A673 (cell line): ENCODE data around the gene HMGXB3.

Experiments used
- EZH2 ChIP-seq: fragments of 200-600 bp; sonication (generic); IDR thresholded peaks from 2 replicates; pipeline ENCODE4 v1.6.1; 2017; ENCODE audit warnings: borderline replicate concordance, low read depth, mild to moderate bottlenecking, mixed read lengths, antibody characterized with exemption, low read length; ENCODE audit not compliant: poor library complexity, severe bottlenecking
- TF ChIP-seq, protein P1 (sequence below): fragments of 300-800, 200-600 bp; sonication (generic); conservative IDR thresholded peaks from 2 replicates; pipeline ENCODE4 v1.5.1; 2017; ENCODE audit warnings: low read depth, mild to moderate bottlenecking, antibody characterized with exemption, low read length, moderate library complexity, mixed read lengths

DNA sequence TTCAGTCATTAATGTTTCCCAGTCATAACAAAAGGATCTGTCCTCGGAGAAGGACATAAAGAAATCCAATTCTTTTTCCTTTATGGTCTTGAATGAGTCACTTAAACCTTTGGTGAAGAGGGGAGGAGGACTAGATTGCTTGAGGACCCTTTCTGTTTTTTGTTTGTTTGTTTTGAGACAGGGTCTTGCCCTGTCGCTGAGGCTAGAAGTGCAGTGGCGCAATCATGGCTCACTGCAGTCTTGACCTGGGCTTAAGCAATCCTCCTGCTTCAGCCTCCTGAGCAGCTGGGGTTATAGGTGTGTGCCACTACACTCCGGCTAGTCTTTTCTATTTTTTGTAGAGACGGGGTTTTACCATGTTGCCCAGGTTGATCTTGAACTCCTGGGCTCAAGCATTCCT is 12.4 kb upstream of the HMGXB3 start:
- TF ChIP-seq, protein P1, sequence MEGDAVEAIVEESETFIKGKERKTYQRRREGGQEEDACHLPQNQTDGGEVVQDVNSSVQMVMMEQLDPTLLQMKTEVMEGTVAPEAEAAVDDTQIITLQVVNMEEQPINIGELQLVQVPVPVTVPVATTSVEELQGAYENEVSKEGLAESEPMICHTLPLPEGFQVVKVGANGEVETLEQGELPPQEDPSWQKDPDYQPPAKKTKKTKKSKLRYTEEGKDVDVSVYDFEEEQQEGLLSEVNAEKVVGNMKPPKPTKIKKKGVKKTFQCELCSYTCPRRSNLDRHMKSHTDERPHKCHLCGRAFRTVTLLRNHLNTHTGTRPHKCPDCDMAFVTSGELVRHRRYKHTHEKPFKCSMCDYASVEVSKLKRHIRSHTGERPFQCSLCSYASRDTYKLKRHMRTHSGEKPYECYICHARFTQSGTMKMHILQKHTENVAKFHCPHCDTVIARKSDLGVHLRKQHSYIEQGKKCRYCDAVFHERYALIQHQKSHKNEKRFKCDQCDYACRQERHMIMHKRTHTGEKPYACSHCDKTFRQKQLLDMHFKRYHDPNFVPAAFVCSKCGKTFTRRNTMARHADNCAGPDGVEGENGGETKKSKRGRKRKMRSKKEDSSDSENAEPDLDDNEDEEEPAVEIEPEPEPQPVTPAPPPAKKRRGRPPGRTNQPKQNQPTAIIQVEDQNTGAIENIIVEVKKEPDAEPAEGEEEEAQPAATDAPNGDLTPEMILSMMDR: no peak
- no peak for TF ChIP-seq EZH2
